Measurements from ENCODE around the gene HOXB4.
"Not testable (repeated sequence)": the region's sequence is repeated elsewhere in the genome, so short reads cannot be mapped to it uniquely, and the experiment has no call there.

Gene HOXB4

GRCh38 chr17:48543854-48544348, 34.2 kb downstream of the HOXB4 start:
- no peak for DNase-seq

- DNase-seq: peak; percentile 59
These were observed 34.9 kb downstream of the HOXB4 start for GRCh38 chr17:48543107-48543853.

GRCh38 chr17:48542698-48543106, 35.4 kb downstream of the HOXB4 start:
- no peak for DNase-seq

- peak; percentile 56 for DNase-seq
These were observed 36.0 kb downstream of the HOXB4 start for GRCh38 chr17:48542114-48542656.

- DNase-seq: peak; percentile 82
These were observed 36.5 kb downstream of the HOXB4 start for GRCh38 chr17:48541577-48542113.

GRCh38 chr17:48541036-48541576, 37.0 kb downstream of the HOXB4 start:
- DNase-seq: peak; percentile 84

- DNase-seq: no peak
These were observed 37.9 kb downstream of the HOXB4 start for GRCh38 chr17:48540213-48540612.

- DNase-seq: no peak
These were observed 39.0 kb downstream of the HOXB4 start for GRCh38 chr17:48539177-48539576.

GRCh38 chr17:48537316-48537715, 40.8 kb downstream of the HOXB4 start:
- no peak for DNase-seq

GRCh38 chr17:48535793-48536559, 42.2 kb downstream of the HOXB4 start:
- not testable (repeated sequence) for DNase-seq

GRCh38 chr17:48532261-48532660, 45.9 kb downstream of the HOXB4 start:
- no peak for DNase-seq

- DNase-seq: no peak
These were observed 47.3 kb downstream of the HOXB4 start, which contains the start of gene HOXB1 for GRCh38 chr17:48530887-48531272. HOXB1 (minus strand) TSS chr17:48531011; CDS start chr17:48530904, 107 bp downstream.

- no peak for DNase-seq
These were observed 47.8 kb downstream of the HOXB4 start for GRCh38 chr17:48530208-48530886.

GRCh38 chr17:48529683-48530009, 48.5 kb downstream of the HOXB4 start:
- DNase-seq: no peak

GRCh38 chr17:48528936-48529682, 49.0 kb downstream of the HOXB4 start:
- DNase-seq: no peak

- no peak for DNase-seq
These were observed 49.8 kb downstream of the HOXB4 start for GRCh38 chr17:48528153-48528935.

- DNase-seq: no peak
These were observed 50.6 kb downstream of the HOXB4 start for GRCh38 chr17:48527547-48527932.

GRCh38 chr17:48526608-48527546, 51.3 kb downstream of the HOXB4 start:
- no peak for DNase-seq
